Right atrium auricular region (tissue), 2 donors: ENCODE results near the gene DCUN1D4. TPM values are rescaled to one million over a fixed set of nuclear protein-coding genes. Genes with fewer than 3 reads are reported as not detected.
A peak's percentile ranks its signal among the peaks of the same experiment; 100 is the strongest.

Experiments used
- DNase-seq: peaks from one replicate; pipeline ENCODE4 v3.0.0-alpha.2; 2019; ENCODE audit warnings: low spot score
- H3K27ac ChIP-seq, 2 donors: fragments of 200-600 bp; sonication (generic); 1 replicate in 1 of 2; 2 replicates in 1 of 2; pipeline ENCODE4 v1.5.1; 2016 to 2019
- H3K27me3 ChIP-seq, 2 donors: fragments of 200-600 bp; sonication (generic); one replicate each; pipeline versions ENCODE4 v1.5.1 to v1.6.0; 2017 to 2019
- H3K36me3 ChIP-seq: fragments of 200-600 bp; sonication (generic); one replicate; pipeline ENCODE4 v1.5.1; 2016
- H3K4me1 ChIP-seq, 2 donors: fragments of 200-600 bp; sonication (generic); one replicate each; pipeline versions ENCODE4 v1.5.1 to v1.6.0; 2017 to 2019
- H3K4me3 ChIP-seq, 2 donors: fragments of 200-600 bp; sonication (generic); 1 replicate in 1 of 2; 2 replicates in 1 of 2; pipeline ENCODE4 v1.5.1; 2017 to 2019; ENCODE audit warnings: mild to moderate bottlenecking in 1 of 2, moderate library complexity in 1 of 2
- H3K9me3 ChIP-seq, 2 donors: fragments of 200-600 bp; sonication (generic); one replicate each; pipeline ENCODE4 v1.5.1; 2019
- total RNA-seq, 2 donors: library from RNA; depleted of rRNA; stranded (reverse); fragments of >200 nt; gene quantifications; one replicate each; pipeline ENCODE4 v1.1.0, GENCODE V29; 2016
- TF ChIP-seq, protein P1 (sequence below), 2 donors: fragments of 200-600 bp; sonication (generic); IDR thresholded peaks; one replicate each; pipeline ENCODE4 v1.5.1; 2019; ENCODE audit warnings: antibody characterized with exemption in 2 of 2

The DCUN1D4 gene
- total RNA-seq, 2 donors from 2014 or later: 22.6 to 26.1 TPM

DNA sequence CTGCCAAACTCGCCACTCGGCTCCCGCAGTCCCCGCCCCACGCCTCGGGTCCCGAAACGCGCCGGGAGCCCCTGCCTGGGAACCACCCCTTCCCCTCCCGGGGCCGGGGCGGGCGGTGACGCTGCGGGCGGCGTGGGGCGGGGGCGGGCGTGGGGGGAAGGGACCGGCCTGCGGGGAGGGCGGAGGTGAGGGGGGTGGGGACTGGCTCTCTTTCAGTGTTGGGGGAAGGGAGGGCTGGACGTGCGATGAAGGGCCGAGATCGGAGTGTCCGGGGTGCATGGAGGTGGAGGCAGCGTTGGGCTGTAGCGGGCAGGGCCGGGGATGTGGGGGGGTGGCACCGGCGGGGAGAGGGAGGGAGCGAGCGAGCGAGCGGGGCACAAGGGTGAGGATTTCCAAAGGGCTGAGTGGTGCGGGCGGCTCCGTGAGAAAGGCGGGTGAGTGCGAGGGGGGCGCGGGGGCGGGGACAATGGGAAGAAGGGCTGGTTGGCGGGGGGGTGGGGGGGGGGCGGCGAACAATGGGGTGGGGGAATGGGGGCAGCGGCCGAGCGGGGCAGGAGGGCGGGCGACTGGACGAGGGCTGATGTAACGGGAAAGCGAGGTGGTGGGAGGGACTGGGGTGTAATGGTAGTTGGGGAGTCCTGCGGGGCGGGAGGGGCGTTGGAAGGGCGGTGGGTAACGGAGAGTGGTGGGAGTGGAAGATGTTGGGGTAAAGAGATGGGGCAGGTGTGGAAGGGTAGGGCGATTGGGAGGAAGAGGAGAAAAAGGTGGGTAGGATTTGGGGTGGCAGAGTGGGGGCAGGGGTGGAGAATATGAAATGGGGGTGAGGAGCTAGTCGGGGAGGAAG, 578 bp downstream of the DCUN1D4 start:
- Histone ChIP-seq H3K4me1 (peaks cover 0 to 14% of the 10 kb centered on the region in 2 donors), H3K9me3 (no peaks in the 10 kb centered on the region), H3K4me3 (peak overlapping the region; percentile 80 to 90), H3K27ac (peak overlapping the region; percentile 94 to 98), H3K27me3 (no peaks in the 10 kb centered on the region), H3K36me3 (no peaks in the 10 kb centered on the region)
- TF ChIP-seq, protein P1, sequence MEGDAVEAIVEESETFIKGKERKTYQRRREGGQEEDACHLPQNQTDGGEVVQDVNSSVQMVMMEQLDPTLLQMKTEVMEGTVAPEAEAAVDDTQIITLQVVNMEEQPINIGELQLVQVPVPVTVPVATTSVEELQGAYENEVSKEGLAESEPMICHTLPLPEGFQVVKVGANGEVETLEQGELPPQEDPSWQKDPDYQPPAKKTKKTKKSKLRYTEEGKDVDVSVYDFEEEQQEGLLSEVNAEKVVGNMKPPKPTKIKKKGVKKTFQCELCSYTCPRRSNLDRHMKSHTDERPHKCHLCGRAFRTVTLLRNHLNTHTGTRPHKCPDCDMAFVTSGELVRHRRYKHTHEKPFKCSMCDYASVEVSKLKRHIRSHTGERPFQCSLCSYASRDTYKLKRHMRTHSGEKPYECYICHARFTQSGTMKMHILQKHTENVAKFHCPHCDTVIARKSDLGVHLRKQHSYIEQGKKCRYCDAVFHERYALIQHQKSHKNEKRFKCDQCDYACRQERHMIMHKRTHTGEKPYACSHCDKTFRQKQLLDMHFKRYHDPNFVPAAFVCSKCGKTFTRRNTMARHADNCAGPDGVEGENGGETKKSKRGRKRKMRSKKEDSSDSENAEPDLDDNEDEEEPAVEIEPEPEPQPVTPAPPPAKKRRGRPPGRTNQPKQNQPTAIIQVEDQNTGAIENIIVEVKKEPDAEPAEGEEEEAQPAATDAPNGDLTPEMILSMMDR (IDR thresholded peaks at IDR 0.05): no peak
- peak; percentile 70 for DNase-seq

DNA sequence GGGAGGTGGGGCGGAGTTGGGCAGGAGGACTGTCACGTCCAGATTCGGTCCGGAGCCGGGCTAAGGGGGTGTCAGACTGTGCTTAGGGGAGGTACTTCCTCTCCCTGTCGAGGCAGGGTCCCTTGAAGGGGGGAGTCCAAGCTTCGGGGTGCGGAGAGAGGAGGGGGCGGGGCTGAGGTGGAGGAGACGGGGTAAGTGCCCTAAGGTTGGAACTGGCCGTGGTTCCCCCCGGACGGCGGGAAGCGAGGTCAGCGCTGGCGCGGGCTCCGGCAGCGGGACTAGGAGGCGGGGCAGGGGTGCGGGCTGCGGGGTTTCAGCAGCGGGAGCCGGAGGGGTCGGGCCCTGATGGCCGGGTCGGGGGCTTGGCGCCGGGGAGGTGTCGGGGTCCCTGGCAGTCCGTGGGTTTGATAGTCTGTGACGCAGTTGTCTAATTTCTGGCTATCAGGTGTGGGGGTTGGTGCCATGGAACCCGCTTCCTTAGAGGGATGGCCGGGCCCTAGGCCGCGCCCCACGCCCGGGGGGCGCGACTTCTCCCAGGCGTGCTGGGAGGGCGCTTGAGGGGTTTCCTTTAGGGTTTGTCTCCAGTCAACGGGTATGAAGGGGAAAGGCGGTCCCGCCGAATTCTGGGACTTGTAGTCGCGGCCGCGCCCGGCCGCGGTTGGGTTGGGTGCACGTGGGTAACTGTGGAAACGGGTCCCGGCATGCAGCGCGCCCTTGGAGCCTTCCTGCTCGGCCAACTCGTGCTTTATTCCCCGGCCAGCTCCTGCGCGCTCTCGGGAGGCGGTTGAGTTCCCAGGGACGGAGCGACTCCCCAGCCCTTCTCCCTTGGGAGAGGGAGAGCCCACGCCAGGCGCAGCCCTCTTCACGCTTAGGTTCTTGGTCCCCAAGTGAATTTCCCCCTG, 1.5 kb downstream of the DCUN1D4 start:
- DNase-seq: peak; percentile 96
- TF ChIP-seq, protein P1 (IDR thresholded peaks at IDR 0.05): no peak
- peaks cover 0 to 14% of the 10 kb centered on the region in 2 donors for H3K4me1 ChIP-seq

GRCh38 chr4:51845055-51845426, 2.1 kb downstream of the DCUN1D4 start:
- Histone ChIP-seq H3K36me3 (no peaks in the 10 kb centered on the region), H3K9me3 (no peaks in the 10 kb centered on the region), H3K27ac (peak overlapping the region; percentile 94 to 98), H3K4me3 (peak overlapping the region; percentile 80 to 90), H3K27me3 (no peaks in the 10 kb centered on the region), H3K4me1 (peaks cover 0 to 14% of the 10 kb centered on the region in 2 donors)
- no peak for DNase-seq
- TF ChIP-seq, protein P1 (IDR thresholded peaks at IDR 0.05): no peak

More for the DNA sequence above, 1.5 kb downstream of the DCUN1D4 start:
- H3K9me3 ChIP-seq: no peaks in the 10 kb centered on the region
- H3K36me3 ChIP-seq: no peaks in the 10 kb centered on the region
- peak overlapping the region; percentile 80 to 90 for H3K4me3 ChIP-seq
- no peaks in the 10 kb centered on the region for H3K27me3 ChIP-seq
- peak overlapping the region; percentile 94 to 98 for H3K27ac ChIP-seq

DNA sequence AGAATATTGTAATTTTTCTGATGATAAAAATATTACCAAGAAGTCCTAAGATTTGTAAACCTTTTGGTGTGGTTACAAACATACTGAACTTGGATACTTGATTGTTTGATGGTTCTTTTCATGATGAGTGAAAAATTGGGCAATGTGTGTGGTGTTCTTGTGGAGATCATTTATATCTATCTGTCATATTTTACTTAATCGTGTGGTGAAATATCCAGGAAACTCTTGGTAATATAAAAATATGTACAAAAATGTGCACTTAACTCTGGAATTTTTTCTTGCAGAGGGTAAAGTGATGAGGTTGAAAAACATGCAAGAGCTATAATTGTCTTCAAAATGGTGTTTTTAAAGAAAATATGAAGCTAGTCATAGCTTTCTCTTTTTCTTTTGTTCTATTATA, 2.8 kb downstream of the DCUN1D4 start:
- Histone ChIP-seq H3K36me3 (no peaks in the 10 kb centered on the region), H3K4me1 (peaks cover 0 to 18% of the 10 kb centered on the region in 2 donors), H3K27ac (no peak overlapping the region), H3K27me3 (no peaks in the 10 kb centered on the region), H3K4me3 (no peak overlapping the region), H3K9me3 (no peaks in the 10 kb centered on the region)
- TF ChIP-seq, protein P1 (IDR thresholded peaks at IDR 0.05): no peak
- no peak for DNase-seq

GRCh38 chr4:51849430-51849829, 6.5 kb downstream of the DCUN1D4 start:
- no peaks in the 10 kb centered on the region for H3K27me3 ChIP-seq
- no peaks in the 10 kb centered on the region for H3K36me3 ChIP-seq
- peaks cover 0 to 44% of the 10 kb centered on the region in 2 donors for H3K4me1 ChIP-seq
- TF ChIP-seq, protein P1 (IDR thresholded peaks at IDR 0.05): no peak
- no peak for DNase-seq
- H3K4me3 ChIP-seq: no peak overlapping the region
- H3K27ac ChIP-seq: no peak overlapping the region
- H3K9me3 ChIP-seq: no peaks in the 10 kb centered on the region
